Measurements from ENCODE around the gene KLF16.

Gene KLF16

GRCh38 chr19:1847684-1848398 lies 15.5 kb downstream of the KLF16 start:
- peak overlapping the region; percentile 96 for H3K4me3 ChIP-seq (ENCODE audit: low read depth, low read length)
- DNase-seq (ENCODE audit: low read depth) = no peak

- H3K4me3 ChIP-seq (ENCODE audit: low read depth, low read length) = peak overlapping the region; percentile 96
- DNase-seq (ENCODE audit: low read depth) = no peak
Observed at GRCh38 chr19:1847348-1847683, 16.1 kb downstream of the KLF16 start.

GRCh38 chr19:1846517-1847204 lies 16.7 kb downstream of the KLF16 start:
- DNase-seq (ENCODE audit: low read depth) = no peak
- H3K4me3 ChIP-seq (ENCODE audit: low read depth, low read length) = peak overlapping the region; percentile 96

DNA sequence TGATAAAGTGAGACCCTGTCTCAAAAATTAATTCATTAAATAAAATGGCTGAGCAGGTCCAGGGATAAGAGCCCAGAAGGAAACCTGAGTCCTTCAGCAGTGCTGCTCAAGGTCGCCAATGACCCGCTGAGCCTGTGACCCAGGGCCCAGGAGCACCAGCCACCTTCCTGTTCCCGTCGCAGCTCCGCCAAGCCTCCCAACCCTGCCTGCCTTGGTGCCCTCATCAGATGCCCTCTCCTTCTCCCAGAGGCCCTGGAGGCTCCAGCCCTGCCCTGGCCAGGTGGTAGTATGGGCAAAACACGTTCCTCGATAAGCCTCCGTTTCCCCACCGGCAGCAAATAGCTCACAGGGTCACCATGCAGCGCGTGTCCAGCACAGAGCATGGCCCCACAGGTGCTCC lies 17.7 kb downstream of the KLF16 start:
- no peak overlapping the region for H3K4me3 ChIP-seq (ENCODE audit: low read depth, low read length)
- no peak for DNase-seq (ENCODE audit: low read depth)

DNA sequence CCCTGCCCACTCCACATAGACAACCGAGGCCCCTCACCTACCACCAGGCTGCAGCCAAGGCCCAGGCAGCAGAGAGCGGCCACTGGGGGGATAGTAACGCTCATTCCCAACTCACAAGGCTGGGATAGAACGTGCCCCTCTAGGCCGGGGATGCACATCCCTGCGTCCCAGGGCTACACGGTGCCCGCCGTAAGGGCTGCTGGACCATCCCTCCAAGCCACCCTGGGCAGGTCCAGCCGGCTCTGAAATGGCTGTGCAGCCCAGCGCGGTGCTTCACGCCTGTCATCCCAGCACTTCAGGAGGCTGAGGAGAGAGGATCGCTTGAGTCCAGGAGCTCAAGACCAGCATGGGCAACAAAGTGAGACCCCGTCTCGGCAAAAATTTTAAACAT lies 18.3 kb downstream of the KLF16 start:
- DNase-seq (ENCODE audit: low read depth) = no peak
- H3K4me3 ChIP-seq (ENCODE audit: low read depth, low read length) = no peak overlapping the region

GRCh38 chr19:1844513-1845124 lies 18.8 kb downstream of the KLF16 start:
- no peak overlapping the region for H3K4me3 ChIP-seq (ENCODE audit: low read depth, low read length)

GRCh38 chr19:1843646-1844394 lies 19.6 kb downstream of the KLF16 start:
- no peak for DNase-seq (ENCODE audit: low read depth)
- no peak overlapping the region for H3K4me3 ChIP-seq (ENCODE audit: low read depth, low read length)

More at GRCh38 chr19:1844513-1845124, 18.8 kb downstream of the KLF16 start:
- no peak for DNase-seq (ENCODE audit: low read depth)

DNA sequence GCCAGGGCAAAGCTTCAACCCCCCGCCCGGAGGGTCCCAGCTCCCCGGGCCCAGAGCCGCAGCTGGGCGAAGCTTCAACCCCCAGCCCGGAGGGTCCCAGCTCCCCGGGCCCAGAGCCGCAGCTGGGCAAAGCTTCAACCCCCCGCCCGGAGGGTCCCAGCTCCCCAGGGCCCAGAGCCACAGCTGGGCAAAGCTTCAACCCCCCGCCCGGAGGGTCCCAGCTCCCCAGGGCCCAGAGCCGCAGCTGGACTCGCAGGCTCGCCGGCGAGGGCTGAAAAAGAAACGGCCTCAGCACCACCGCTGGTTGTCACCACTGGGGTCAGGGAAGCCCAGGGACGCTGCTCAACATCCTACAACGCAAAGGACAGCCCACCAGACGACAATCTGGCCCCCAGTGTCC lies 20.3 kb downstream of the KLF16 start:
- H3K4me3 ChIP-seq (ENCODE audit: low read depth, low read length) = no peak overlapping the region
- no peak for DNase-seq (ENCODE audit: low read depth)

DNA sequence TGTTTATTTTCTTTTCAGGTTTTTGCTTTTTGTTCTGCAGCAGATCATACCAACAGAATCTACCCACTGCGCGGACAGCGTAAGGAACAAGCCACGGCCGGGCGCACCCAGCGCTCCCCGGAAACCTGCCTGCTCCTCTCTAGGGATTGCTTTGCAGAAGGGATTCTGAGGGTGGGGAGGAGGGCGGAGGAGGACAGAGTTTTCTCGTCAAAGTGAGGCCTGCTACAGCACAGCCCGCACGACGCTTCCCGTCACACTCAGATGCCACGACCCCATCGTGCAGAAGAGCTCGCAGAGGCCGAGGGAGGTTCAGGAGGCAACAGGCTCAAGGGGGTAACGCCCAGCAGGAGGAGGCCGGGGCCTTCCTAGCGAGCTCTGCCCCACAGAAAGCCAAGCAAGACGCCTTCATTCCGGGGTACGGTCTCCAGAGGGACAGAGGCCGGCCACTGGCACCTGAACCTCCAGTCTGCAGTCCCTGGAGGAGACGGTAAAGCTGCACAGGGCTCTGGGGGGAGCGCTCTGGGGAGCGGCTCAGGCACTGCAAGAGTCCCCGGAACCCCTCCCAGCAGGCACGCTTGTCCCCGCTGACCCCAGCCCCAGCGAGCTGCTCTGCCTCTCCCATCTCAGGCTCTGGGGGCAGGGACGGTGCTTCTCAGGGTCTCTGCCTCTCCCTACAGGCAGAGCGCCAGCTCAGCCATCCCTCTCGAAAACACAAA lies 22.0 kb downstream of the KLF16 start:
- no peak for DNase-seq (ENCODE audit: low read depth)
- H3K4me3 ChIP-seq (ENCODE audit: low read depth, low read length) = no peak overlapping the region

- no peak overlapping the region for H3K4me3 ChIP-seq (ENCODE audit: low read depth, low read length)
- DNase-seq (ENCODE audit: low read depth) = no peak
Observed at GRCh38 chr19:1840541-1841115, 22.8 kb downstream of the KLF16 start.

DNA sequence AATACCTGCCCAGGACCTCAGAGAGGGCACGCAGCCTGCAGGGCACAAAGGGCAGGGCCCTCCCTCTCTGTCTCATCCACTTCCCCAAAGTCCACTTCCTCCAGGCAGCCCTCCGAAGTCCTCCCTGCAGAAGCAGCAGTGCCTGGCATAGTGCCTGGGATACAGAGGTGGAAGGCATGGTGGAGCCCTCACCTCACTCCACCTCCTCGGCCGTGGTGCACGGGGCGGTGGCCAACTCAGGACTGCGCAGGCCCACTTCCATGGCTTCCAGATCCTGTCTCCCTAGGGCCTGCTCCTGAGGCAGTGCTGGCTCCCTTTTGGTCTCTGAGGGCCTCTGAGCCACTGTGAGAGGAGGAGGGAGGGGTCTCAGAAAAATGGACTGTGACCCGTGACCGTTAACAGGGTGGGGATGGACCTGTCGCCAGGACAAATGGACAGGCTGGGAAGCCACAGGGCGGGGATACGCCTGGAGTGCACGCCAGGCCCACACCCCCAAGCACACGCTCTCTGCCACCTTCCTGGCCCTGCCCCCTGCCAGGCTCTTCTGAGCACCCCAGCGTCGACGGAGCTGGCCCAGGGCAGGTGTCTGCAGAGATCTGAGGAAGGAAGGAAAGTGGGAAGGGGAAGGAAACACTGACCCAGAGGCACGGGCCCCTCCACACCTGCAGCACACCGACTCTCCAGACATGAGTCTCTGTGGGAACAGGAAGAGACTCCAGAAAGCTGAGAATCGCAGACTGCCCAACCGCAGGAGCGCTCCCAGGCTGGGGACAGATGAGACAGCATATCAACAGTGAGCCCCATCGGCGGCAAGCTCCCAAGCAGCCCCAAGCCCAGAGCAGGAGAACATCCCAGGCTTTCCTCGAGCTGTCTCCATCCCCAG lies 23.5 kb downstream of the KLF16 start:
- H3K4me3 ChIP-seq (ENCODE audit: low read depth, low read length) = no peak overlapping the region
- no peak for DNase-seq (ENCODE audit: low read depth)

GRCh38 chr19:1837625-1838105 lies 25.7 kb downstream of the KLF16 start:
- H3K4me3 ChIP-seq (ENCODE audit: low read depth, low read length) = no peak overlapping the region
- DNase-seq (ENCODE audit: low read depth) = no peak

DNA sequence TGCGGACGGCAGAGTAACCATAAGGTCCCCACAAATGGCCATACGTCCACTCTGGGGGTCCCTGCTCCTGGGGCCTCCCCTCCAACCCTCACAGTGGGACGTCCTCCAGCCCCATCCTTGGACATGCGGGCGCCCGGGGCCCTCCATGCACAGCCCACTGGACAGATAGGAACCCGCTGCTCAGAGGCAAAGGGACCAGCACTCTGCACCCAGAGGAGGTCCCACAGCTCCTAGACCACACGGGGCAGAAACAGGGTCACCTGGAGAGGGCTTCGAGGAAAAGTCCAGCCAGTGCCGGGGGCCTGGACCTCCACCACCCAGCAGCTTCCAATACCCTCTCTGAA lies 26.2 kb downstream of the KLF16 start:
- no peak overlapping the region for H3K4me3 ChIP-seq (ENCODE audit: low read depth, low read length)
- DNase-seq (ENCODE audit: low read depth) = no peak

- no peak for DNase-seq (ENCODE audit: low read depth)
- H3K4me3 ChIP-seq (ENCODE audit: low read depth, low read length) = no peak overlapping the region
Observed at GRCh38 chr19:1836458-1837221, 26.7 kb downstream of the KLF16 start.

GRCh38 chr19:1833540-1833939 lies 29.8 kb downstream of the KLF16 start:
- H3K4me3 ChIP-seq (ENCODE audit: low read depth, low read length) = no peak overlapping the region
- DNase-seq (ENCODE audit: low read depth) = no peak

DNA sequence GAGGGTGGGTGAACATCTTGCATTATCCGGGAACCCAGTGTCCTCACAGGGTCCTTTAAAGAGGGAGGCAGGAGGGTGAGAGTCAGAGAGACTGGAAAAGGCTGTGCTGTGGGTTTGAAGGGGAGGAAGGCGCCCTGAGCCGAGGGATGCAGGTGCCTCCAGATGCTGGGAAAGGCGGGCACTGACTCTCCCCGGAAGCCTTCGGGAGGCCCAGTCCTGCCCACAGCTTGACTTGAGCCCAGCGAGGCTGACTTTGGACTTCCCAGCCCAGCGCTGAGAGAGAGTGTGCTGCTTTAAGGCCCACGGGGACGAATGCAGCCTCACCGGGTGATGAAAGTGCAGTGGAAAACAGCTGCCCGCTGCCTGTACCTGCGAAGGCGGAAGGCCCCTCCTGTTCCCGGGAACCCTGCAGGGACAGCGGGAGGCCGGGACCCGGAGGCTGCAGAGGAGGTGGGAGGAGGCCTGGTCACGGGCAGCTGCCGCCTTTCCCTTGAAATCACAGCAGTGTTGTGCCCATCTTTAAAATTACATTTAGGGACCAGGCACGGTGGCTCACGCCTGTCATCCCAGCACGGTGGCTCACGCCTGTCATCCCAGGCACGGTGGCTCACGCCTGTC lies 31.2 kb downstream of the KLF16 start:
- DNase-seq (ENCODE audit: low read depth) = no peak
- H3K4me3 ChIP-seq (ENCODE audit: low read depth, low read length) = no peak overlapping the region

GRCh38 chr19:1830978-1831377 lies 32.4 kb downstream of the KLF16 start:
- H3K4me3 ChIP-seq (ENCODE audit: low read depth, low read length) = no peak overlapping the region
- no peak for DNase-seq (ENCODE audit: low read depth)
